SK-N-SH treated with all-trans-retinoic acid at 6 μM for 48 hours (cell line): ENCODE results near the gene NOXA1.

ENCODE experiments used
- ATAC-seq: fragments of 200-7000 bp; cut with Tn5 transposase; 3 replicates; pipeline ENCODE4 v1.9.1; 2020; ENCODE audit warnings: mild to moderate bottlenecking, moderate library complexity
- ARNTL ChIP-seq: fragments of 450-650 bp; formaldehyde crosslinking; IDR thresholded peaks from 2 replicates; pipeline ENCODE4 v1.5.0; 2020; ENCODE audit warnings: low read depth, mild to moderate bottlenecking, moderate library complexity, borderline replicate concordance
- BACH2 ChIP-seq: fragments of 250-450 bp; sonication (Bioruptor Pico); IDR thresholded peaks from 2 replicates; pipeline ENCODE4 v1.9.0; 2021; ENCODE audit warnings: mild to moderate bottlenecking, borderline replicate concordance
- CSDC2 ChIP-seq: fragments of 250-450 bp; sonication (Bioruptor Pico); IDR thresholded peaks from 2 replicates; pipeline ENCODE4 v1.5.0; 2020; ENCODE audit warnings: mild to moderate bottlenecking, moderate library complexity
- CSRNP3 ChIP-seq: fragments of 250-450 bp; sonication (Bioruptor Pico); IDR thresholded peaks from 2 replicates; pipeline ENCODE4 v1.5.1; 2021; ENCODE audit warnings: mild to moderate bottlenecking, moderate library complexity
- ISL1 ChIP-seq: fragments of 250-450 bp; sonication (Bioruptor Pico); IDR thresholded peaks from 2 replicates; pipeline ENCODE4 v2.1.2; 2022; ENCODE audit warnings: mild to moderate bottlenecking, moderate library complexity
- OSR1 ChIP-seq: fragments of 250-450 bp; sonication (Bioruptor Pico); IDR thresholded peaks from 2 replicates; pipeline ENCODE4 v1.8.0; 2022; ENCODE audit warnings: moderate library complexity, mild to moderate bottlenecking, inconsistent platforms
- PATZ1 ChIP-seq: fragments of 250-450 bp; sonication (Bioruptor Pico); IDR thresholded peaks from 2 replicates; pipeline ENCODE4 v1.8.0; 2020; ENCODE audit warnings: mild to moderate bottlenecking, moderate library complexity, borderline replicate concordance
- POU6F1 ChIP-seq: fragments of 250-450 bp; sonication (Bioruptor Pico); IDR thresholded peaks from 2 replicates; pipeline ENCODE4 v1.8.0; 2021; ENCODE audit warnings: low read depth, mild to moderate bottlenecking, moderate library complexity, borderline replicate concordance
- PPARA ChIP-seq: fragments of 250-450 bp; sonication (Bioruptor Pico); IDR thresholded peaks from 2 replicates; pipeline ENCODE4 v1.5.0; 2020; ENCODE audit warnings: mild to moderate bottlenecking, borderline replicate concordance
- RARB ChIP-seq: fragments of 250-450 bp; sonication (Bioruptor Pico); IDR thresholded peaks from 2 replicates; pipeline ENCODE4 v1.8.0; 2021; ENCODE audit warnings: mild to moderate bottlenecking, moderate library complexity
- SNAI2 ChIP-seq: fragments of 250-450 bp; sonication (Bioruptor Pico); IDR thresholded peaks from 2 replicates; pipeline ENCODE4 v1.5.0; 2020; ENCODE audit warnings: mild to moderate bottlenecking, moderate library complexity
- TCF4 ChIP-seq: fragments of 250-450 bp; sonication (Bioruptor Pico); IDR thresholded peaks from 2 replicates; pipeline ENCODE4 v1.8.0; 2021; ENCODE audit warnings: mild to moderate bottlenecking, moderate library complexity, borderline replicate concordance
- TOX ChIP-seq: fragments of 250-450 bp; sonication (Bioruptor Pico); IDR thresholded peaks from 2 replicates; pipeline ENCODE4 v1.8.0; 2021; ENCODE audit warnings: mild to moderate bottlenecking, moderate library complexity, borderline replicate concordance
- TSHZ2 ChIP-seq: fragments of 250-450 bp; sonication (Bioruptor Pico); IDR thresholded peaks from 2 replicates; pipeline ENCODE4 v1.5.0; 2020; ENCODE audit warnings: mild to moderate bottlenecking, moderate library complexity
- ZC3H10 ChIP-seq: fragments of 250-450 bp; sonication (Bioruptor Pico); IDR thresholded peaks from 2 replicates; pipeline ENCODE4 v1.5.1; 2021; ENCODE audit warnings: mild to moderate bottlenecking, moderate library complexity
- ZFP3 ChIP-seq: fragments of 250-450 bp; sonication (Bioruptor Pico); IDR thresholded peaks from 2 replicates; pipeline ENCODE4 v1.5.0; 2020; ENCODE audit warnings: mild to moderate bottlenecking, moderate library complexity
- ZNF565 ChIP-seq: fragments of 450-650 bp; formaldehyde crosslinking; conservative IDR thresholded peaks from 2 replicates; pipeline ENCODE4 v1.5.0; 2020; ENCODE audit warnings: low read depth, mild to moderate bottlenecking, moderate library complexity
- ZNF70 ChIP-seq: fragments of 450-650 bp; formaldehyde crosslinking; IDR thresholded peaks from 2 replicates; pipeline ENCODE4 v1.5.0; 2020; ENCODE audit warnings: mild to moderate bottlenecking, moderate library complexity
- ZNF8 ChIP-seq: fragments of 450-650 bp; formaldehyde crosslinking; IDR thresholded peaks from 2 replicates; pipeline ENCODE4 v1.5.0; 2020; ENCODE audit warnings: mild to moderate bottlenecking, moderate library complexity
- TF ChIP-seq, protein P1 (sequence below): fragments of 250-450 bp; sonication (Bioruptor Pico); IDR thresholded peaks from 2 replicates; pipeline ENCODE4 v1.5.1; 2020; ENCODE audit warnings: low read depth, mild to moderate bottlenecking, moderate library complexity

The NOXA1 gene

GRCh38 chr9:137437691-137438590 is 14.7 kb downstream of the NOXA1 start:
- TF ChIP-seq CSRNP3 (CRISPR knock-in tag) (no peak), BACH2 (CRISPR knock-in tag) (no peak), CSDC2 (no peak), ZFP3 (CRISPR knock-in tag) (no peak), ZNF565 (CRISPR knock-in tag) (no peak)
- TF ChIP-seq, all 23 proteins: peak for 0
- ATAC-seq = no peak

DNA sequence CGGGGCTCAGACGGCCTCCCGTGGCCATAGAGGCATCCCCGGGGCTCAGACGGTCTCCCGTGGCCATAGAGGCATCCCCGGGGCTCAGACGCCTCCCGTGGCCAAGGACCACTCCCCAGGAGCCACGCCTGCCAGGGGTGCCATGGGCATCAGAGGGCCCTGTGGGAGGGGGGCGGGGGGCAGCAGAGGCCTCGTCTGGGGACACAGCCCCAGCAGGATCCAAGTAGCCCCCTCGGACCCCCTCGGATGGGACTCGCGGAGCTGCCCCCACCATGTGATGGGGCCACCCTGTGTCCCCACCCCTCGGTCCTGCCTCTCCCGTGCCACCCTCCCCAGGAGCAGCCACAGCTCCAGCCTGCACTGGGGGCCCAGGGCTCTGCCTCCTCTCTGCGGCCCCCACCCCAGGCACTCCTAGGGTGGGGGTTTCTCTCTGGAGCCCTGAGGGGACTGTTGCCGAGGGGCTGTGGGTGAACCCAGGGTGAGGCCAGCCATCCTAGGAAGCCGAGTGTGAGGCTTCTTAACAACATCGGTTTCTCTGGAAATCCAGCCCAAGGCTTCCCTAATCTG is 15.5 kb downstream of the NOXA1 start:
- ATAC-seq = no peak
- TF ChIP-seq ISL1 (CRISPR knock-in tag) = no peak
- no peak for TF ChIP-seq POU6F1
- no peak for TF ChIP-seq ZNF8 (CRISPR knock-in tag)
- TF ChIP-seq PATZ1 (CRISPR knock-in tag) = no peak
- TF ChIP-seq ARNTL (CRISPR knock-in tag) = no peak
- TF ChIP-seq CSDC2 = no peak
- no peak for TF ChIP-seq ZNF565 (CRISPR knock-in tag)
- TF ChIP-seq, protein P1, sequence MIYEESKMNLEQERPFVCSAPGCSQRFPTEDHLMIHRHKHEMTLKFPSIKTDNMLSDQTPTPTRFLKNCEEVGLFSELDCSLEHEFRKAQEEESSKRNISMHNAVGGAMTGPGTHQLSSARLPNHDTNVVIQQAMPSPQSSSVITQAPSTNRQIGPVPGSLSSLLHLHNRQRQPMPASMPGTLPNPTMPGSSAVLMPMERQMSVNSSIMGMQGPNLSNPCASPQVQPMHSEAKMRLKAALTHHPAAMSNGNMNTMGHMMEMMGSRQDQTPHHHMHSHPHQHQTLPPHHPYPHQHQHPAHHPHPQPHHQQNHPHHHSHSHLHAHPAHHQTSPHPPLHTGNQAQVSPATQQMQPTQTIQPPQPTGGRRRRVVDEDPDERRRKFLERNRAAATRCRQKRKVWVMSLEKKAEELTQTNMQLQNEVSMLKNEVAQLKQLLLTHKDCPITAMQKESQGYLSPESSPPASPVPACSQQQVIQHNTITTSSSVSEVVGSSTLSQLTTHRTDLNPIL (CRISPR knock-in tag) = no peak
- no peak for TF ChIP-seq PPARA (CRISPR knock-in tag)
- no peak for TF ChIP-seq TOX
- TF ChIP-seq ZC3H10 = no peak
- no peak for TF ChIP-seq ZNF70 (CRISPR knock-in tag)
- no peak for TF ChIP-seq OSR1
- no peak for TF ChIP-seq TCF4 (CRISPR knock-in tag)

DNA sequence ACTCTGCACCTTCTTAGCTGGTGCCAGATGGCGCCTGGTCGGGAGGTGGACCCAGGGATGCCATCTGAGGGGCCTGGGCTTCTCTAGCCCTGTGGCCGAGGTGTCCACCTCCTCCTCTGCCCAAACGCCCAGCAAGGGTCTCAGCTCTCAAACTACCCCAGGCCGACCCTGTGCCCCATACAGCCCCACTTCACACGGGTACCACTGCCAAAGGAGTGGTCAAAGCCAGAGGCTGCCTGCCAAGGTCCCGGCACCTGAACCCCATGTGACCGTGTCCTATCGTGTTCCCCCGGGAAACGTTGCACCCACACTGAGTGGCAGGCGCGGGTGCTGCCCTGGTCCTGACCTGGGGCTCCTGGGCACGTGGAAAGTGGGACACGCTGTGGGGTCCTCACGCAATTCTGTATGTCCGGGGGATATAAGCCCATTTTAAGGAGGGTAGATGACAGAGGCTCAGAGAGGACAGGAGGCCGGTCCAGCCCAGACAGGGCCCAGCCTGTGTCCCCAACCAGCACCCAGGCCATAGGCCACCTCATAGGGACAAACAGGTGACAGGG is 16.0 kb downstream of the NOXA1 start:
- ATAC-seq = no peak
- no peak for TF ChIP-seq TOX
- no peak for TF ChIP-seq ZC3H10
- no peak for TF ChIP-seq POU6F1
- TF ChIP-seq, protein P1 (CRISPR knock-in tag) = no peak
- TF ChIP-seq RARB (CRISPR knock-in tag) = no peak
- TF ChIP-seq BACH2 (CRISPR knock-in tag) = no peak
- TF ChIP-seq OSR1 = no peak
- no peak for TF ChIP-seq ZNF70 (CRISPR knock-in tag)
- no peak for TF ChIP-seq CSDC2
- no peak for TF ChIP-seq SNAI2 (CRISPR knock-in tag)
- TF ChIP-seq ZFP3 (CRISPR knock-in tag) = no peak
- TF ChIP-seq TSHZ2 (CRISPR knock-in tag) = no peak
- no peak for TF ChIP-seq TCF4 (CRISPR knock-in tag)
- no peak for TF ChIP-seq ISL1 (CRISPR knock-in tag)
